Nephron (organoid): ENCODE results near the gene IDNK.

ENCODE experiments used
- H3K27ac Mint-ChIP-seq, 3 experiments: 2 replicates each; pipeline ENCODE4 v1.8.0; 2020; ENCODE audit warnings: mixed read lengths in 3 of 3, mild to moderate bottlenecking in 2 of 3, moderate library complexity in 1 of 3
- H3K27me3 Mint-ChIP-seq: 2 replicates; pipeline ENCODE4 v1.8.0; 2021; ENCODE audit warnings: low read depth, mild to moderate bottlenecking, moderate library complexity, mixed read lengths
- H3K36me3 Mint-ChIP-seq: 2 replicates; pipeline ENCODE4 v1.8.0; 2020; ENCODE audit warnings: low read depth, mixed read lengths
- H3K4me1 Mint-ChIP-seq: 2 replicates; pipeline ENCODE4 v1.8.0; 2020; ENCODE audit warnings: mixed read lengths
- H3K4me3 Mint-ChIP-seq, 3 experiments: 2 replicates each; pipeline ENCODE4 v1.8.0; 2020; ENCODE audit warnings: mild to moderate bottlenecking in 3 of 3, mixed read lengths in 3 of 3, moderate library complexity in 2 of 3
- H3K9me3 Mint-ChIP-seq: 2 replicates; pipeline ENCODE4 v1.8.0; 2020; ENCODE audit warnings: mixed read lengths
- CTCF ChIP-seq, 3 experiments: fragments of 200-600 bp; sonication (generic); IDR thresholded peaks; one replicate each; pipeline ENCODE4 v1.5.0; 2021; ENCODE audit warnings: antibody characterized with exemption in 3 of 3; ENCODE audit not compliant: unreplicated experiment in 3 of 3

The IDNK gene

DNA sequence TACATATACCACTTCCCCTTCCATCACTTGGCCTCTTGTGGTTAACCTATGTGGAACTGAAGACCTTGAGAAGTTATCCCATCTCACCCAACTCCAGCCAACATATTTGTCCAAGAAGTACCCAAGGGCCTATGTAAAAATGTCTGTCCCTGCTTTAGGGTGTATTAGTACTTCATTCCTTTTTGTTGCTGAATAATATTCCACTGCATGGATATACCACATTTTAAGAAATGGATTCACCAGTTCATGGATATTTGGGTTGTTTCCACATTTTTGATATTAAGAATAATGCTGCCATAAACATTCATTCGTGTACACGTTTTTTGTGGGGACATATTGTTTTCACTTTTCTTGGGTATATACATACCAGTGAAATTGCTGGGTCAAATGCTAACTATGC is 28.6 kb downstream of the IDNK start:
- TF ChIP-seq CTCF (IDR thresholded peaks at IDR 0.05; ENCODE audit: unreplicated experiment in 3 of 3) = no peak
- H3K9me3 Mint-ChIP-seq = peaks cover 19% of the 10 kb centered on the region
- peaks cover 44% of the 10 kb centered on the region for H3K36me3 Mint-ChIP-seq
- H3K4me3 Mint-ChIP-seq = no peak overlapping the region
- H3K27me3 Mint-ChIP-seq = no peaks in the 10 kb centered on the region
- H3K27ac Mint-ChIP-seq = no peak overlapping the region
- no peaks in the 10 kb centered on the region for H3K4me1 Mint-ChIP-seq

GRCh38 chr9:83652433-83652832 is 29.5 kb downstream of the IDNK start:
- peaks cover 44% of the 10 kb centered on the region for H3K36me3 Mint-ChIP-seq
- no peak overlapping the region for H3K27ac Mint-ChIP-seq
- no peak overlapping the region for H3K4me3 Mint-ChIP-seq
- H3K4me1 Mint-ChIP-seq = no peaks in the 10 kb centered on the region
- peaks cover 19% of the 10 kb centered on the region for H3K9me3 Mint-ChIP-seq
- no peaks in the 10 kb centered on the region for H3K27me3 Mint-ChIP-seq
- TF ChIP-seq CTCF (IDR thresholded peaks at IDR 0.05; ENCODE audit: unreplicated experiment in 3 of 3) = no peak

GRCh38 chr9:83655433-83655832 is 32.5 kb downstream of the IDNK start:
- Mint-ChIP-seq H3K9me3 (peaks cover 19% of the 10 kb centered on the region), H3K36me3 (peaks cover 44% of the 10 kb centered on the region), H3K27me3 (no peaks in the 10 kb centered on the region), H3K27ac (no peak overlapping the region), H3K4me1 (no peaks in the 10 kb centered on the region), H3K4me3 (no peak overlapping the region)
- no peak for TF ChIP-seq CTCF (IDR thresholded peaks at IDR 0.05; ENCODE audit: unreplicated experiment in 3 of 3)

- Mint-ChIP-seq H3K27me3 (no peaks in the 10 kb centered on the region), H3K4me1 (no peaks in the 10 kb centered on the region), H3K27ac (no peak overlapping the region), H3K9me3 (peaks cover 19% of the 10 kb centered on the region), H3K36me3 (peaks cover 44% of the 10 kb centered on the region), H3K4me3 (no peak overlapping the region)
- no peak for TF ChIP-seq CTCF (IDR thresholded peaks at IDR 0.05; ENCODE audit: unreplicated experiment in 3 of 3)
These were observed 33.2 kb downstream of the IDNK start for GRCh38 chr9:83656032-83656680.

GRCh38 chr9:83656952-83657351 is 34.0 kb downstream of the IDNK start:
- H3K27me3 Mint-ChIP-seq = no peaks in the 10 kb centered on the region
- H3K36me3 Mint-ChIP-seq = peaks cover 44% of the 10 kb centered on the region
- H3K4me1 Mint-ChIP-seq = no peaks in the 10 kb centered on the region
- no peak overlapping the region for H3K4me3 Mint-ChIP-seq
- no peak overlapping the region for H3K27ac Mint-ChIP-seq
- TF ChIP-seq CTCF (IDR thresholded peaks at IDR 0.05; ENCODE audit: unreplicated experiment in 3 of 3) = no peak
- H3K9me3 Mint-ChIP-seq = peaks cover 16% of the 10 kb centered on the region

DNA sequence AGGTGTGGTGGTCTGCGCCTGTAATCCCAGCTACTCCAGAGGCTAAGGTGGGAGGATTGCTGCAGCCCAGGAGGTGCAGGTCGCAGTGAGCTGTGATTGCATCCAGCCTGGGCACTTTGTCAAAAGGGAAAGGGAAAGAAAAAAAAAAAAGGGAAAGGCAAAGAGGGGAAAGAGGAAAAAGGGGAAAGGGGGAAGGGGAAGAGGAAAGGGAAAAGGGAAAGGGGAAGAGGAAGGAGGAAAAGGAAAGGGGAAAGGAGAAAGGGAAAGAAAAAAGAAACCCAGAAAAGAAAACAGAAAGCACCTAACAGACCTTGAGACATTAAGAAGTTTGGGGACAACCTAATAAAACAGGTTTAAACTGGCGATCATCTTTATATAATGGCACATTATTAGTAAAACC is 40.0 kb downstream of the IDNK start:
- no peak for TF ChIP-seq CTCF (IDR thresholded peaks at IDR 0.05; ENCODE audit: unreplicated experiment in 3 of 3)
- Mint-ChIP-seq H3K9me3 (no peaks in the 10 kb centered on the region), H3K27me3 (no peaks in the 10 kb centered on the region), H3K4me3 (no peak overlapping the region), H3K27ac (no peak overlapping the region), H3K36me3 (peaks cover 65% of the 10 kb centered on the region), H3K4me1 (no peaks in the 10 kb centered on the region)
